GM12873 (cell line): Measurements from ENCODE around the gene CLASP1.

Experiments used
- TF ChIP-seq, protein P1 (sequence below): IDR thresholded peaks from 2 replicates; pipeline ENCODE4 v1.5.1; 2012; ENCODE audit warnings: low read depth, mild to moderate bottlenecking, moderate library complexity, low read length, control low read depth; ENCODE audit not compliant: insufficient read depth; ENCODE audit errors: missing control alignments

CLASP1 gene

DNA sequence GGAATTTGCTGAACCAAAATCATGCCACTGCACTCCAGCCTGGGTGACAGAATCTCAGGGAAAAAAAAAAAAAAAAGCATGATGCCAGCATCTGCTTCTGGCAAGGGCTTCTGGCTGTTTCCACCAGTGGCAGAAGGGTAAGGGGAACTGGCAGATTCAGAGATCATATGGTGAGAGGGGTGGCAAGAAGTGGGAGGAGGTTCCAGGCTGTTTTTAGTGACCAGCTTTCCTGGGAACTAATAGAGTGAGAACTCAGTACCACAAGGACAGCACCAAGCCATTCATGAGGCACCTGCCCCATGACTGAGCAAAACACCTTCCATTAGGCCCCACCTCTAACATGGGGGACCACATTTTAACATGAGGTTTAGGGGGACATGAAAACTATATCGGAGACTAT is 18.4 kb upstream of the CLASP1 start:
- TF ChIP-seq, protein P1, sequence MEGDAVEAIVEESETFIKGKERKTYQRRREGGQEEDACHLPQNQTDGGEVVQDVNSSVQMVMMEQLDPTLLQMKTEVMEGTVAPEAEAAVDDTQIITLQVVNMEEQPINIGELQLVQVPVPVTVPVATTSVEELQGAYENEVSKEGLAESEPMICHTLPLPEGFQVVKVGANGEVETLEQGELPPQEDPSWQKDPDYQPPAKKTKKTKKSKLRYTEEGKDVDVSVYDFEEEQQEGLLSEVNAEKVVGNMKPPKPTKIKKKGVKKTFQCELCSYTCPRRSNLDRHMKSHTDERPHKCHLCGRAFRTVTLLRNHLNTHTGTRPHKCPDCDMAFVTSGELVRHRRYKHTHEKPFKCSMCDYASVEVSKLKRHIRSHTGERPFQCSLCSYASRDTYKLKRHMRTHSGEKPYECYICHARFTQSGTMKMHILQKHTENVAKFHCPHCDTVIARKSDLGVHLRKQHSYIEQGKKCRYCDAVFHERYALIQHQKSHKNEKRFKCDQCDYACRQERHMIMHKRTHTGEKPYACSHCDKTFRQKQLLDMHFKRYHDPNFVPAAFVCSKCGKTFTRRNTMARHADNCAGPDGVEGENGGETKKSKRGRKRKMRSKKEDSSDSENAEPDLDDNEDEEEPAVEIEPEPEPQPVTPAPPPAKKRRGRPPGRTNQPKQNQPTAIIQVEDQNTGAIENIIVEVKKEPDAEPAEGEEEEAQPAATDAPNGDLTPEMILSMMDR, result no peak

DNA sequence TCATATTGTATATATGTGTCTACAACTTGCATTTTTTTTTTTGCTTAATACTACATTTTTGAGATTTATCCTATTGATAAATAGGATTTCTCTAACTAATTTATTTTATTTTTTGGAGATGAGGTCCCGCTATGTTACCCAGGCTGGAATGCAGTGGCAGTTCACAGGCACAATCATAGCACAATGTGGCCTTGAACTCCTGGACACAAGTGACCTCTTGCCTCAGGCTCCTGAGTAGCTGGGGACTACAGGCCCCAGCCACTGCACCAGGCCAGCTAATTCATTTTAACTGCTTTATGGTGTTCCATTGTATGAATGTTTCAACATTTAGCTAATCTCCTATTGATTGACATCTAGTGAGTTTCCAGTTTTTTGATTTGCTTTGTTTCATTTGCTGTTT is 16.8 kb upstream of the CLASP1 start:
- TF ChIP-seq, protein P1, result no peak

DNA sequence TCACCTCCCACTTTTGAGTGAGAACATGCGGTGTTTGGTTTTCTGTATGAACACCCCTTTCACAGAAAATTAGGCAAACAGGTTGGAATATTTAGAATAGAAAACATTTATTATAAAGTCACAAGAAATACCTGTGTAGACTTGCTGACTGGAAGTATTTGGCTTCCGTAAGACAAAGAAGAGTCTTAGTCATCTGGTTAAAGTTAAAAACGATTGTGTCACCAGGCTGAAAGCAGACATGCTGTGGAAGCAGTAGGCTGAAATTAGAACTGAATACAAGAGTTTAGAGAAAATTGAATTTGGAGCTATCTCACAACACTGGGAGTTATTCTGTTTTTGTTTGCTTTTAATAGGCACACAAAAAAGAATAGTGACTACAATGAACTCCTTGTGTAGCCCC is 16.2 kb upstream of the CLASP1 start:
- TF ChIP-seq, protein P1, result no peak

DNA sequence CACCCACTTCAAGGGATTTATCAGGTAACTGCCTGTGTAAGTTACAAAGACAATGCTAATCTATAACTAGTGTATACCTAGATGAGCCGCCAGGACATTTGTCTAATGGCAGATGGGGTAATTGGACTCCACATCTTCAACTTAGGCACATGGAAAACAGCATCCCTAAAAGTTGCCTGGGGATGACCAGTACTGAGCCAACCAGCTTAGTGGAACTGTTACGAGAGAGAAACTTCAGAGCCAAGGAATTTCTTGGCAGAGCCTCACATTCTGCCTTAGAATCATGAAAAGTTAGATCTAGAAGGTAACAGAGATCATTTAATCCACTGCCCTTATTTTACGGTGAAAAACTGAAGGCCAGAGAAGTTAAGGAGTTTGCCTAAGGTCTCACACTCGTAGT is 15.5 kb upstream of the CLASP1 start:
- TF ChIP-seq, protein P1, result no peak

DNA sequence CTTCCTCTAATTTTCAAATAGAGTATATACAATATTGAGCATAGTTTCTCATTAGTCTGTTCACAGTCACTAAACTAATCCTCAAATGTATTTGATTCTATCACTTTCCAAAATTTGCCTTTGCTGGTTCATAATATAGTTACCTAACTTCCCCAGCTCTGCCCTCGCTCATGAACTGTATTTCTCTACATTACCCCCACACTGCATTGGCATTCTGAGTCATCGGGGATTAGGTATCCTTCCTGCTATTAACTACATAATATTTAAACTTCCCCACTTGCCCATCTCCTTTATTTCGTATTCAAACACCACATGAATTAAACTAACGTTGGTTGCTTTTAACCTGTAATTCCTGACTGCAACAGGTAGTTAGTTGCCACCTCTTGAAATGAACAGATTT is 14.8 kb upstream of the CLASP1 start:
- TF ChIP-seq, protein P1, result no peak

DNA sequence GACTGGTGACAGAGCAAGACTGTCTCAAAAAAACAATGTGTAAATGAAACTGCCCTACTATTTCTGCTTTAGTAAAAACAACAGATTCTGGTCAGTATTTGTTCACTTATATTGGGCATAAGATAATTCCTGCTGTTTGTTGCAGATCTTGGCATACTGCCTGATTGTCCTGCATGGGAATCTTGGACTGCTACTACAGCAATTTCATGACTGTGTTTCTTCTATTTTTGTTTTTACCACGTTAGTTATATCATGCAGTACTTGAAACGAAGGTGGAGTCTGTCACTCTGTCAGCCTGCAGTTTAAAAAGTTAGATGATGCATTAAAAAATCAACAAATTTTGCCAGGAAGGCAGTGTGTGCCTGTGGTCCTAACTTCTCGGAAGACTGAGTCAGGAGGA is 14.2 kb upstream of the CLASP1 start:
- TF ChIP-seq, protein P1, result no peak

DNA sequence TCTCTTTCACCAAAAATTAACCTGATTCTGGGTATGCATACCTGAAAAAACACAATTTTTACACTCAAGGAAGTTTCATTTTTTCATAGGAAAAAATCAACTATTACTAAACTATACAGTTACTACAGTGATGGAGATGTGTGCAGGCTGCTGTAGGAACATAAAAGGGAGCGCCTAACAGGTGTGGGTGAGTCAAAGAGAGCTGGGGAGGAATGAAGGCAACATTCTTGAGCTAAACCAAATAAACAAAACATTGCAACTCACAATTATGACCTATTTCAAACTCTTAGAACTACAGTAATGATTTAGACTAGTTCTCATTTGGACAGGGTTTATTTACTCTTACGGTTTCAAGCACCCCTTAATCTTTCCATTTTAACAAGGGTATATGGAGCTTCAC is 13.4 kb upstream of the CLASP1 start:
- TF ChIP-seq, protein P1, result no peak
